Cardiac fibroblast (primary cell): ENCODE measurements around the gene ZNF148.
A peak's percentile ranks its signal among the peaks of the same experiment; 100 is the strongest.

Experiments
- DNase-seq, 2 donors: peaks; one replicate each; pipeline versions ENCODE4 v3.0.0 to v3.0.0-alpha.2; 2010; ENCODE audit warnings: low read depth in 2 of 2
- H3K4me3 ChIP-seq, 2 donors: replicated peaks in 1 of 2; 1 replicate in 1 of 2; 2 replicates in 1 of 2; pipeline ENCODE4 v1.5.1; 2011; ENCODE audit warnings: low read depth in 2 of 2, low read length in 2 of 2, mild to moderate bottlenecking in 2 of 2, moderate library complexity in 1 of 2
- CTCF ChIP-seq: IDR thresholded peaks from one replicate; pipeline ENCODE4 v1.5.1; 2011; ENCODE audit warnings: low read depth, mild to moderate bottlenecking, low read length, inconsistent platforms

ZNF148 gene

GRCh38 chr3:125236331-125236903 lies 138.7 kb downstream of the ZNF148 start:
- H3K4me3 ChIP-seq, result no peak overlapping the region
- no peak for TF ChIP-seq CTCF

DNA sequence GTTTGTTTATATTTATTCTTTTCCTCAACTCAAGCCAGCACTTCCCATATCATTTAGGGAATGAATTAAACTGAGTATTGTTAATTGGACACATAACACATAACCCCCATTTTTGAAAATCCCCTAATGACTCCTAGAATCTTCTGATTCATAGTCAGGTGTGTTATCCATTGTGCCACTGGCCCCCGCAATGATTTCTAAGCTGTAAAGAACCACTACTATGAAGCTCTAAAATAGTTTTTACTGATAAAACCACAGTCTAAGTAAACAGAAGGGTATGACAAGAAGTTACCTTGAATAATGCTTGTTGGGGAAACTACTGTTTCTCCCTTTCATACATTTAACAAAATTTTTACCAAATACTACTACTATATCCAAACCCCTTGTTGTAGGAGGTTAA lies 140.3 kb downstream of the ZNF148 start:
- no peak overlapping the region for H3K4me3 ChIP-seq
- no peak for DNase-seq
- no peak for TF ChIP-seq CTCF

More at GRCh38 chr3:125236331-125236903, 138.7 kb downstream of the ZNF148 start:
- DNase-seq, result peak in 1 of 2 donors; percentile 67

GRCh38 chr3:125232401-125232800 lies 142.7 kb downstream of the ZNF148 start:
- DNase-seq, result no peak
- H3K4me3 ChIP-seq, result no peak overlapping the region
- no peak for TF ChIP-seq CTCF

- TF ChIP-seq CTCF, result no peak
- no peak overlapping the region for H3K4me3 ChIP-seq
- DNase-seq, result peak; percentile 83 to 85
These were observed 143.2 kb downstream of the ZNF148 start for GRCh38 chr3:125231895-125232294.

GRCh38 chr3:125229707-125230106 lies 145.4 kb downstream of the ZNF148 start:
- H3K4me3 ChIP-seq, result no peak overlapping the region
- no peak for DNase-seq
- TF ChIP-seq CTCF, result no peak

- TF ChIP-seq CTCF, result no peak
- DNase-seq, result no peak
- no peak overlapping the region for H3K4me3 ChIP-seq
These were observed 146.0 kb downstream of the ZNF148 start for GRCh38 chr3:125229168-125229567.

DNA sequence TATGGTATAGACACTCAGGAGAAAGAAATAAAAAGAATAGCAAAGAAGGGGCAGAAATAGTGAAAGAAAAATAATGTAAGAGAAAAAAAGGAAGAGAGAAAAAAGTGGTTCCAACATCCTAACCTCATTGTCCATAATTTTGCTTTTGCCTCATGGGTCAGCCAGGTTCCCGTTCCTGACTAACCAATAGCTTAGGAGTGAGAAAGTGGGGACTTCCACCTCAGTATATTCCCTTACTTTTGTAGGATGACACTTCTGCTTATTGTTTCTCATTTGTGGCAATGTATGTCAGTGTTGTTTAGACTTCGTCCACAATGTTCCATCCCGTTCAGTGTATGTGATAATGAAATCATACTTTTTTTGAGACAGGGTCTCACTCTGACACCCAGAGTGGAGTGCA lies 153.3 kb downstream of the ZNF148 start:
- TF ChIP-seq CTCF, result no peak
- H3K4me3 ChIP-seq, result no peak overlapping the region
- DNase-seq, result no peak
